Mucosa of rectum (tissue), 2 donors: ENCODE results near the gene SLC27A6.

ENCODE experiments used
- H3K27ac ChIP-seq, 2 donors: one replicate each; pipeline ENCODE4 v1.7.0; 2013; ENCODE audit warnings: inconsistent platforms in 2 of 2, low read depth in 2 of 2, low read length in 2 of 2
- H3K27me3 ChIP-seq, 2 donors: one replicate each; pipeline ENCODE4 v1.7.0; 2013; ENCODE audit warnings: low read length in 2 of 2; ENCODE audit not compliant: control insufficient read depth in 2 of 2, insufficient read depth in 2 of 2
- H3K36me3 ChIP-seq, 2 donors: one replicate each; pipeline ENCODE4 v1.7.0; 2013; ENCODE audit warnings: low read length in 2 of 2; ENCODE audit not compliant: control insufficient read depth in 2 of 2, insufficient read depth in 2 of 2
- H3K4me1 ChIP-seq, 2 donors: one replicate each; pipeline ENCODE4 v1.7.0; 2013; ENCODE audit warnings: low read length in 2 of 2, mild to moderate bottlenecking in 1 of 2; ENCODE audit not compliant: control insufficient read depth in 2 of 2, insufficient read depth in 2 of 2
- H3K4me3 ChIP-seq, 2 donors: one replicate each; pipeline ENCODE4 v1.7.0; 2013; ENCODE audit warnings: low read length in 2 of 2
- H3K9ac ChIP-seq, 2 donors: one replicate each; pipeline ENCODE4 v1.7.0; 2013; ENCODE audit warnings: low read length in 2 of 2, low read depth in 1 of 2, mild to moderate bottlenecking in 1 of 2
- H3K9me3 ChIP-seq, 2 donors: one replicate each; pipeline ENCODE4 v1.7.0; 2013; ENCODE audit warnings: low read length in 2 of 2; ENCODE audit not compliant: control insufficient read depth in 2 of 2
- donor health status: healthy.
- donor health status: Normal muscosa, but diverticular disease.

Gene SLC27A6

GRCh38 chr5:129001841-129002526 lies 36.7 kb downstream of the SLC27A6 start:
- H3K9me3 ChIP-seq, result no peaks in the 10 kb centered on the region
- no peaks in the 10 kb centered on the region for H3K27me3 ChIP-seq
- H3K27ac ChIP-seq, result no peak overlapping the region
- H3K9ac ChIP-seq, result no peak overlapping the region
- H3K36me3 ChIP-seq, result no peaks in the 10 kb centered on the region
- H3K4me1 ChIP-seq, result no peaks in the 10 kb centered on the region
- H3K4me3 ChIP-seq, result no peak overlapping the region

- H3K4me1 ChIP-seq, result no peaks in the 10 kb centered on the region
- H3K9me3 ChIP-seq, result no peaks in the 10 kb centered on the region
- H3K27ac ChIP-seq, result no peak overlapping the region
- no peaks in the 10 kb centered on the region for H3K27me3 ChIP-seq
- H3K4me3 ChIP-seq, result no peak overlapping the region
- H3K9ac ChIP-seq, result no peak overlapping the region
- H3K36me3 ChIP-seq, result no peaks in the 10 kb centered on the region
These were observed 37.2 kb downstream of the SLC27A6 start for GRCh38 chr5:129002527-129002842.

- Histone ChIP-seq H3K9ac (no peak overlapping the region), H3K27me3 (no peaks in the 10 kb centered on the region), H3K36me3 (no peaks in the 10 kb centered on the region), H3K4me1 (no peaks in the 10 kb centered on the region), H3K27ac (no peak overlapping the region), H3K9me3 (no peaks in the 10 kb centered on the region), H3K4me3 (no peak overlapping the region)
These were observed 37.9 kb downstream of the SLC27A6 start for GRCh38 chr5:129003232-129003631.

- Histone ChIP-seq H3K4me1 (no peaks in the 10 kb centered on the region), H3K4me3 (no peak overlapping the region), H3K9ac (no peak overlapping the region), H3K27ac (no peak overlapping the region), H3K9me3 (no peaks in the 10 kb centered on the region), H3K36me3 (no peaks in the 10 kb centered on the region), H3K27me3 (no peaks in the 10 kb centered on the region)
These were observed 48.9 kb downstream of the SLC27A6 start for GRCh38 chr5:129014185-129014584.

GRCh38 chr5:129018837-129019236 lies 53.5 kb downstream of the SLC27A6 start:
- Histone ChIP-seq H3K9ac (no peak overlapping the region), H3K27ac (no peak overlapping the region), H3K9me3 (no peaks in the 10 kb centered on the region), H3K27me3 (no peaks in the 10 kb centered on the region), H3K36me3 (no peaks in the 10 kb centered on the region), H3K4me3 (no peak overlapping the region), H3K4me1 (no peaks in the 10 kb centered on the region)

GRCh38 chr5:129019401-129019908 lies 54.2 kb downstream of the SLC27A6 start:
- Histone ChIP-seq H3K36me3 (no peaks in the 10 kb centered on the region), H3K4me1 (no peaks in the 10 kb centered on the region), H3K27me3 (no peaks in the 10 kb centered on the region), H3K9ac (no peak overlapping the region), H3K27ac (no peak overlapping the region), H3K4me3 (no peak overlapping the region), H3K9me3 (no peaks in the 10 kb centered on the region)

GRCh38 chr5:129020683-129021082 lies 55.4 kb downstream of the SLC27A6 start:
- H3K4me3 ChIP-seq, result no peak overlapping the region
- no peaks in the 10 kb centered on the region for H3K4me1 ChIP-seq
- no peaks in the 10 kb centered on the region for H3K9me3 ChIP-seq
- no peak overlapping the region for H3K9ac ChIP-seq
- H3K27ac ChIP-seq, result no peak overlapping the region
- H3K36me3 ChIP-seq, result no peaks in the 10 kb centered on the region
- H3K27me3 ChIP-seq, result no peaks in the 10 kb centered on the region

GRCh38 chr5:129021744-129022143 lies 56.5 kb downstream of the SLC27A6 start:
- H3K9me3 ChIP-seq, result no peaks in the 10 kb centered on the region
- H3K27ac ChIP-seq, result no peak overlapping the region
- no peaks in the 10 kb centered on the region for H3K4me1 ChIP-seq
- H3K4me3 ChIP-seq, result no peak overlapping the region
- no peak overlapping the region for H3K9ac ChIP-seq
- no peaks in the 10 kb centered on the region for H3K36me3 ChIP-seq
- no peaks in the 10 kb centered on the region for H3K27me3 ChIP-seq

- Histone ChIP-seq H3K4me1 (no peaks in the 10 kb centered on the region), H3K36me3 (no peaks in the 10 kb centered on the region), H3K27ac (no peak overlapping the region), H3K9ac (no peak overlapping the region), H3K9me3 (no peaks in the 10 kb centered on the region), H3K27me3 (no peaks in the 10 kb centered on the region), H3K4me3 (no peak overlapping the region)
These were observed 57.3 kb downstream of the SLC27A6 start for GRCh38 chr5:129022599-129022998.

- Histone ChIP-seq H3K9me3 (no peaks in the 10 kb centered on the region), H3K9ac (no peak overlapping the region), H3K27ac (no peak overlapping the region), H3K4me3 (no peak overlapping the region), H3K36me3 (no peaks in the 10 kb centered on the region), H3K27me3 (no peaks in the 10 kb centered on the region), H3K4me1 (no peaks in the 10 kb centered on the region)
These were observed 62.0 kb downstream of the SLC27A6 start for GRCh38 chr5:129027260-129027659.
